ENCODE data around the gene ZDHHC7.
"Not testable (repeated sequence)": the region's sequence is repeated elsewhere in the genome, so short reads cannot be mapped to it uniquely, and the experiment has no call there.

ZDHHC7 gene

GRCh38 chr16:84938616-84939015 is 72.7 kb downstream of the ZDHHC7 start:
- DNase-seq (ENCODE audit: low read depth in 2 of 2), result not testable (repeated sequence)

GRCh38 chr16:84937196-84938005 is 73.9 kb downstream of the ZDHHC7 start:
- DNase-seq (ENCODE audit: low read depth in 2 of 2), result no peak

- no peak for DNase-seq (ENCODE audit: low read depth in 2 of 2)
Observed at GRCh38 chr16:84933774-84934631, 77.3 kb downstream of the ZDHHC7 start.

- DNase-seq (ENCODE audit: low read depth in 2 of 2), result no peak
Observed at GRCh38 chr16:84932681-84933080, 78.7 kb downstream of the ZDHHC7 start.

GRCh38 chr16:84931506-84931905 is 79.8 kb downstream of the ZDHHC7 start:
- no peak for DNase-seq (ENCODE audit: low read depth in 2 of 2)

- DNase-seq (ENCODE audit: low read depth in 2 of 2), result no peak
Observed at GRCh38 chr16:84931107-84931494, 80.2 kb downstream of the ZDHHC7 start.

GRCh38 chr16:84930298-84931106 is 80.8 kb downstream of the ZDHHC7 start:
- no peak for DNase-seq (ENCODE audit: low read depth in 2 of 2)

- no peak for DNase-seq (ENCODE audit: low read depth in 2 of 2)
Observed at GRCh38 chr16:84929421-84930297, 81.7 kb downstream of the ZDHHC7 start.

- no peak for DNase-seq (ENCODE audit: low read depth in 2 of 2)
Observed at GRCh38 chr16:84928679-84929420, 82.5 kb downstream of the ZDHHC7 start.

GRCh38 chr16:84927621-84928591 is 83.4 kb downstream of the ZDHHC7 start:
- DNase-seq (ENCODE audit: low read depth in 2 of 2), result no peak

- no peak for DNase-seq (ENCODE audit: low read depth in 2 of 2)
Observed at GRCh38 chr16:84926462-84926861, 84.9 kb downstream of the ZDHHC7 start.

GRCh38 chr16:84925773-84926372 is 85.5 kb downstream of the ZDHHC7 start:
- no peak for DNase-seq (ENCODE audit: low read depth in 2 of 2)

- no peak for DNase-seq (ENCODE audit: low read depth in 2 of 2)
Observed at GRCh38 chr16:84925092-84925772, 86.1 kb downstream of the ZDHHC7 start.

- no peak for DNase-seq (ENCODE audit: low read depth in 2 of 2)
Observed at GRCh38 chr16:84924331-84925091, 86.8 kb downstream of the ZDHHC7 start.

All from fibroblast of skin of left biceps (primary cell).